ENCODE measurements around the gene PRSS48. TPM values are rescaled to one million over a fixed set of nuclear protein-coding genes. Genes with fewer than 3 reads are reported as not detected.

The PRSS48 gene
- polyA plus RNA-seq, 1 donor from 2014 or later, result not detected

- H3K9ac ChIP-seq (ENCODE audit: low read length), result no peak overlapping the region
- H3K9me2 ChIP-seq (ENCODE audit: insufficient read depth, low read length), result no peaks in the 10 kb centered on the region
- no peaks in the 10 kb centered on the region for H4K20me1 ChIP-seq (ENCODE audit: insufficient read depth)
- no peaks in the 10 kb centered on the region for H3F3A ChIP-seq (ENCODE audit: insufficient read depth, low read length, poor library complexity, severe bottlenecking)
- H3K4me3 ChIP-seq (ENCODE audit: low read length), result no peak overlapping the region
- no peaks in the 10 kb centered on the region for H3K36me3 ChIP-seq (ENCODE audit: insufficient read depth, low read length)
- no peak overlapping the region for H3K27ac ChIP-seq (ENCODE audit: low read length)
- no peak overlapping the region for H3K4me2 ChIP-seq (ENCODE audit: low read length)
- TF ChIP-seq RAD21 (conservative IDR thresholded peaks at IDR 0.05) (peak; percentile 68), MXI1 (conservative IDR thresholded peaks at IDR 0.05; ENCODE audit: poor library complexity, severe bottlenecking) (no peak), CTCF (IDR thresholded peaks at IDR 0.05; ENCODE audit: poor library complexity, severe bottlenecking) (peak; percentile 59), EP300 (conservative IDR thresholded peaks at IDR 0.05; ENCODE audit: poor library complexity, severe bottlenecking) (no peak), EZH2 (IDR thresholded peaks at IDR 0.05; ENCODE audit: borderline replicate concordance, insufficient read depth, low read length, poor library complexity, severe bottlenecking) (no peak), SMC3 (conservative IDR thresholded peaks at IDR 0.05; ENCODE audit: poor library complexity) (peak; percentile 65), POLR2AphosphoS5 (IDR thresholded peaks at IDR 0.05) (no peak), REST (IDR thresholded peaks at IDR 0.05; ENCODE audit: borderline replicate concordance) (no peak), TAF1 (IDR thresholded peaks at IDR 0.05; ENCODE audit: low read depth) (no peak)
- H3K9me3 ChIP-seq (ENCODE audit: low read length), result no peaks in the 10 kb centered on the region
- no peak overlapping the region for H2AFZ ChIP-seq (ENCODE audit: low read depth, low read length)
- H3K79me2 ChIP-seq (replicated peaks; ENCODE audit: insufficient read depth, low read length), result no peaks in the 10 kb centered on the region
- no peaks in the 10 kb centered on the region for H3K27me3 ChIP-seq (ENCODE audit: insufficient read depth, low read depth, low read length)
Measured at GRCh38 chr4:151238477-151238876, 38.5 kb upstream of the PRSS48 start.

GRCh38 chr4:151239608-151240007 lies 37.4 kb upstream of the PRSS48 start:
- Histone ChIP-seq H3K9me2 (ENCODE audit: insufficient read depth, low read length) (no peaks in the 10 kb centered on the region), H3K4me3 (ENCODE audit: low read length) (no peak overlapping the region), H3K4me2 (ENCODE audit: low read length) (no peak overlapping the region), H3K27ac (ENCODE audit: low read length) (no peak overlapping the region), H3K9me3 (ENCODE audit: low read length) (no peaks in the 10 kb centered on the region), H4K20me1 (ENCODE audit: insufficient read depth) (no peaks in the 10 kb centered on the region), H3K9ac (ENCODE audit: low read length) (no peak overlapping the region), H3K36me3 (ENCODE audit: insufficient read depth, low read length) (no peaks in the 10 kb centered on the region), H3F3A (ENCODE audit: insufficient read depth, low read length, poor library complexity, severe bottlenecking) (no peaks in the 10 kb centered on the region), H3K79me2 (replicated peaks; ENCODE audit: insufficient read depth, low read length) (no peaks in the 10 kb centered on the region), H3K27me3 (ENCODE audit: insufficient read depth, low read depth, low read length) (no peaks in the 10 kb centered on the region), H2AFZ (ENCODE audit: low read depth, low read length) (no peak overlapping the region)
- no peak for TF ChIP-seq TAF1 (IDR thresholded peaks at IDR 0.05; ENCODE audit: low read depth)
- no peak for TF ChIP-seq RAD21 (conservative IDR thresholded peaks at IDR 0.05)
- TF ChIP-seq EP300 (conservative IDR thresholded peaks at IDR 0.05; ENCODE audit: poor library complexity, severe bottlenecking), result no peak
- no peak for TF ChIP-seq SMC3 (conservative IDR thresholded peaks at IDR 0.05; ENCODE audit: poor library complexity)

Data from neural cell (in vitro differentiated cells).